ENCODE measurements around the gene SLC7A5.
"Not testable (repeated sequence)": the region's sequence is repeated elsewhere in the genome, so short reads cannot be mapped to it uniquely, and the experiment has no call there.

Gene SLC7A5

DNA sequence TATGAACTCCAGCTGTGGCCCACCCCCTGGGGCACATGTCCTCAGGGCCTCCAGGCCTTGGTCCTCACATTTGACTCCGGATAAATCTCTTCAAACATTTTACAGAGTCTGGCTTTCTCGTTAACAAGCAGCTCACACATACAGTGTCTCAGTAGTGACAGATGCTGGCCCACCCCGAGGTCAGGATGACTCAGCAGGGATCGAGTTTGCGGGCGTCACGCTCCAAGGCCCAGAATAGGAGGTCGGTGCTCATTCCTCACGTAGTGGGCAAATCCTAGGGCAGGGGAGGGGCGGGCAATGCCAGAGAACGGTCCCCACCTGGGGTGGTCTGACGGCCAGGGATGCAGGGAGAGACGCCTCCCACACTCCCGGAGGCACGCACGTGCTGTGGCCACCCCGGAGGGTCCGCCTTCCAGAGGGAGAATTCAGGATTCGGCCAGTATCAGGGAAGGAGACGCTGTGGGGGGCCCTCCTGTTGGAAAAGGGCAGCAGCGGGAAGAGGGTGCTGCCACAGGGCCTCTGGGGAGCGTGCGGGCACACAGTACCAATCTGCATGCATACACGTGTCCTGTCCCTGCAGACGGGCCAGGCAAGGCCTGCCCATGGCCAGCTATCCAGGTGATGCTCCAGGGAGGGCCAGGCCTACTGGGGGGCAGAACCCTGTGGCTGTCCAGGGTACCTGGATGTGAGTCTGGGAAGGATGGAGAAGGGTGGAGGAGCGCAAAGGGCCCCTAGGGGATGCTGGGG, 8.6 kb downstream of the SLC7A5 start:
- peak; percentile 51 for DNase-seq (ENCODE audit: low read depth)
- no peak overlapping the region for H3K4me3 ChIP-seq (replicated peaks; ENCODE audit: low read depth, low read length)
- TF ChIP-seq, protein P1, sequence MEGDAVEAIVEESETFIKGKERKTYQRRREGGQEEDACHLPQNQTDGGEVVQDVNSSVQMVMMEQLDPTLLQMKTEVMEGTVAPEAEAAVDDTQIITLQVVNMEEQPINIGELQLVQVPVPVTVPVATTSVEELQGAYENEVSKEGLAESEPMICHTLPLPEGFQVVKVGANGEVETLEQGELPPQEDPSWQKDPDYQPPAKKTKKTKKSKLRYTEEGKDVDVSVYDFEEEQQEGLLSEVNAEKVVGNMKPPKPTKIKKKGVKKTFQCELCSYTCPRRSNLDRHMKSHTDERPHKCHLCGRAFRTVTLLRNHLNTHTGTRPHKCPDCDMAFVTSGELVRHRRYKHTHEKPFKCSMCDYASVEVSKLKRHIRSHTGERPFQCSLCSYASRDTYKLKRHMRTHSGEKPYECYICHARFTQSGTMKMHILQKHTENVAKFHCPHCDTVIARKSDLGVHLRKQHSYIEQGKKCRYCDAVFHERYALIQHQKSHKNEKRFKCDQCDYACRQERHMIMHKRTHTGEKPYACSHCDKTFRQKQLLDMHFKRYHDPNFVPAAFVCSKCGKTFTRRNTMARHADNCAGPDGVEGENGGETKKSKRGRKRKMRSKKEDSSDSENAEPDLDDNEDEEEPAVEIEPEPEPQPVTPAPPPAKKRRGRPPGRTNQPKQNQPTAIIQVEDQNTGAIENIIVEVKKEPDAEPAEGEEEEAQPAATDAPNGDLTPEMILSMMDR (IDR thresholded peaks at IDR 0.05; ENCODE audit: low read length, missing control alignments), result no peak

DNA sequence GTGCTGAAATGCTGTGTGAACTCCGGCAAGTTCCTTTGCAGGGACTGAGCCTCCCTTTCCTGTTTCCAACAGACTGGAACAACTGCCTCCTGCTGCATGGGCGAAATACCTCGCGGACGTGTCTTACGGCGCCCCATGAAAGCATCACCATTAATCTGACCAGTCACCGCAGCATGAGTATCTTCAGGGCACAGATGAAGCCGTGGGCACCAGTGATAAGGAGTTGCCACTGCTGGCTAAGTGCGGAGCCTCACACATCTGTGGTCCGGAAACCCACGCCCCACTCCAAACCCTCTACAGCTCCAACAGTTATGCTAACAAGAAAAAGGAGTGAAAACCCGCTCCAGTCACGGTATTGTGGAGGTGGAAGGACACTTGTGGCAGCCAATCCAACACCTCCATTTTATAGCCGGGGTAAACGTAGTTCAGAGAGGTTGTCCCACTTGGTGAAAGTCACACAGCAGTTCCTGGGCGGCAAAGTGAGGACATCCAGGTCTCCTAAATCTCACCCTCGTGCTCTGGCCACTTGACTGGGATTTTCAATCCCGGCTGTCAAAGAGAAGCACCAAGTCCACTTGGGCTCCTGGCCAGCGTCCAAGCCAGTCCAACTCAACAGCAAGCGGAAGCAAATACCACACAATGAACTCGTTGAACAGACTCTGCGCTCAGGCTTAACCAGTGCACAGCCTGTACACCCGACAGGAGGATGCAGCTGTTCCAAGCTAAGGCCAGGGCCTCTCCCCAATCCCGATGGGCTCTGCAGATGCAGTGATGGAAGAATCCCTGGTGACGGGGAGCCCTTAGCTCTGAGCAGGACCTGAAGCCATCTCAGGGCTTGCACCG, 10.9 kb downstream of the SLC7A5 start:
- H3K4me3 ChIP-seq (replicated peaks; ENCODE audit: low read depth, low read length), result not testable (repeated sequence)

DNA sequence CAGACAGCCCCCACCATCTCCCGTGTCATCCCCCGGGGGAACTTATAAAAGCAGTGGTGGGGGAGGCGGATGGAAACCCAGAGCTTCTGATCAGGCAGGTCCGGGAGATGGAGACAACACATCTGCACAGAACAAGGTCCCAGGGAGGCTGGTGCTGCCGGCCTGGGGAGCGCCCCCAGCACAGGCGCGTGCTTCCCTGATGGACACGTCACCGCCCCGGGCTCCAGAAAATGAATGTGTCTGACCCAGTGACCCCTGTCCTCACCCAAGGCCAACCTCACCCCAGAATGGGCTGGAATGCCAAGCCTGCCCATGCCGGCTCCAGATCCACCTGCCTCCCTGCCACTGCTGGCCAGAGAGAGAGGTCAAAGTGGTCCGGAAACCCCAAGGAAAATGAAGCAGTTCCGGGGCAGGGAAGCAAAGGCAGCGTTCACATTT, 12.5 kb downstream of the SLC7A5 start:
- H3K4me3 ChIP-seq (replicated peaks; ENCODE audit: low read depth, low read length), result no peak overlapping the region
- DNase-seq (ENCODE audit: low read depth), result no peak
- TF ChIP-seq, protein P1 (IDR thresholded peaks at IDR 0.05; ENCODE audit: low read length, missing control alignments), result no peak

More for the DNA sequence above, 10.9 kb downstream of the SLC7A5 start:
- DNase-seq (ENCODE audit: low read depth), result not testable (repeated sequence)

DNA sequence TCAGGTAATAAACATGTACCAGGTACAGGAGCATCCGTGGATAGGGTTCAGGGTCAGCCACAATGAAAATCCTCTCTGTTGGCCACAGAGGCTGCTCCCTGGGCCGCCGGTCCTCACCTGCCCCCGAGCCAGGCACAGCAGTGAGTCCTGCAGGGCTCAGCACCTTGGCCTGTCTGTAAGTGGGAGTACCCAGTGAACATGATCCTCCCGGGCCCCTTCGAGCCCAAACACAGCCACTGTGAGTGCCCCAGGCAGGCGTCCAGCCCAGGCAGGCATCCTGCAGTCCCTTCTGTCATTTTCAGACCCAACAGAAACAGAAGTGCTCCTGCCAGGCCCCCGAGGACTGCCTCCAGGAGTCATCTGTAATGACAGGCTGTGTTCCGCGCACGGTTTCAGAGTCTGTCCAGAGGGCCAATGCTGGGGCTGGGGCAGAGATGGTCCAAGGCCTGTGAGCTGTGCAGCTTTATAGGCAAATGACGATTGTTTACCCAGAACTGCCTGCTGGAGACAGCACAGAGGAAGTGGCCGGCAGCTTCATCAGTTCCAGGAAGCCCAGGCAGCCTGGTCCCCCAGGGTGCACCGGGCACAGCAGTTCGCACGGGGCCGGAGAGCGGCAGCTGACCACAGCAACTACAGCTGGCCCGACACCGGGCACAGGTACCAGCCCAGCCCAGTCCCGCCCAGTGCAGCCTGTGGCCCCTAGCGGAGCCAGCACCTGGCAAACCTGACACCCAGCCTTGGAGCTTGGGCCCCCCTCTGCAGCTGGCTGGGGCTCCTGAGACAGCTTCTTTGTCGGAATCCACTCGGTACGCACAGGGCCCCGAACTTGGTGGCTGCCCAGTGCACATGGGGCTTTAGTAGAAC, 13.2 kb downstream of the SLC7A5 start:
- TF ChIP-seq, protein P1 (IDR thresholded peaks at IDR 0.05; ENCODE audit: low read length, missing control alignments), result no peak
- DNase-seq (ENCODE audit: low read depth), result peak; percentile 32
- H3K4me3 ChIP-seq (replicated peaks; ENCODE audit: low read depth, low read length), result no peak overlapping the region

DNA sequence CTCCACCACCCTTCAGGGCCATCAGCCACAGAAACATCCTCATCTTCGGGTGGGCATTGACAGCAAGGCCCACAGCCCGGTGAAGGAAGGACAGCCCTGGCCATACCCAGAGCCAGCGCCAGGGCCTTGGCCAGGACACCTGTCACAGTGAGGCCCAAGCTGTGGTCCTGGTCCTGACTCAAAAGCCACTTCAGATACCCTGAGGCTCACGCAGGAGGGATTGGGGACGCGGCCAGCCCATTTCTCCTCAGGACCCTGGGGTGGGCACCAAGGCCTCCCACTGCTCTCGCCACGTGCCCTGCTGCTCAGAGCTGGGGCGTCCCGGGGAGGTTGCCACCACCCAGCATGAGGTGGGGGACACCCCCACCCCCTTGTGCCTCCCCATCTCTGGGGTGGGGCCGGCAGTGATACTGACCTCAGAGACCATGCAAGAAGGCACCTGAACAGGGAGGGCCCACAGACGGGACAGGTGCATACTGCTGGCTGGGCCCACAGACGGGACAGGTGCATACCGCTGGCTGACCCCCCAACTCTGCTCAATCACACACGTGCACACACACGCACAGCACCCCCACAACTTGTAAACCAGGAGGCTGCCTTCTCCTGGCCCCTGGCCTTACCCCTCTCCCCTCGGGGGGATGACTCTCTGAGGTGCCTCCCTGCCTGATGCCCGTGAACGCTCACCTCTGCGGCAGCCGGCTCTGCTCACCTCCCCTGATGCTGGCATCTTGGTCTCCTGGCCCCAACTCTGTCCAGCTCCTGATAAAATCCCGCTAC, 14.2 kb downstream of the SLC7A5 start:
- no peak for DNase-seq (ENCODE audit: low read depth)
- H3K4me3 ChIP-seq (replicated peaks; ENCODE audit: low read depth, low read length), result no peak overlapping the region
- TF ChIP-seq, protein P1 (IDR thresholded peaks at IDR 0.05; ENCODE audit: low read length, missing control alignments), result no peak

DNA sequence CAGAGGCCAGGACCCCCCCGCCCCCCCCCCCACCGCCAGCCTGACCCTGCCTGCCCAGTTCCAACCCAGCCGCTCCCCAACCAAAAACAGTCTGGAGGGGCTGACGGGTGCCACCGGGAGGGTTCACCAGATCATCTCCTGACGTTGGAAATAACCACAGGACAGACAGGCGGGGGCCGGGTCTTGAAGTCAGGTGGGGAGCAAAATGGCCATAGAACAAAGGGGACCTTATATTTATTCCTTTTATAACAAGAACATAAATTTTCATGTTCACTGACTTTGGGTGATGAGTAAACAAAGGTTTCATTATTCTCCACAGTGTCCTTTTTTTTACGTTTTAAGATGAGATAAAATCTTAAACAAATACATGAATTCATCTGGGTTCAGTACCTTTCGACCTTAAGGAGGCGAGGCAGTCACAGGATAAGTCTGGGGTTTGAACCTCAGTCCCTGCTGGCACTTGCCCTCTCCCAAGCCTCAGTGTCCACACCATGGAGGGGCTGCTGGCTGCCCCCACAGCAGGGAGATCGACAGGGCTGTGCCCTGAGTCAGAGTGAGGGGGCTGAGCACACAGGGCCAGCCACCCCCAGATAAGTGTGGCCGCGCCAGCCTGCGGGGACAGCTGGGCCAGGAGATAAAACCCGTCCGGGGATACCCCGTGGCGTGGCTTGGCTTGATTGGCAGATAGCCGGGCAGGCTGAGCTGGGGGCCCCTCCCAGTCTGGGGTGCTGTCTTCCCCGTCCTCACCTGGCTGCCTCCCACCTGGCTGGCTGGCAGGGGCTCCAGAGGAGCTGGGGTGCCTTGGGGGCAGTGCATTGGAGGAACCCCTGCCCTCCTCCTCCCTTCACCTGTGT, 15.0 kb downstream of the SLC7A5 start:
- H3K4me3 ChIP-seq (replicated peaks; ENCODE audit: low read depth, low read length), result no peak overlapping the region
- no peak for DNase-seq (ENCODE audit: low read depth)
- TF ChIP-seq, protein P1 (IDR thresholded peaks at IDR 0.05; ENCODE audit: low read length, missing control alignments), result no peak

All from fibroblast of pulmonary artery (primary cell).